CD4-positive, alpha-beta T cell treated with Interleukin-4 for 1 hour (primary cell): ENCODE measurements around the gene SERP2.

Source experiments
- DNase-seq, 2 donors: peaks; one replicate each; pipeline ENCODE4 v3.0.0-alpha.2; 2020 to 2022

SERP2 gene

GRCh38 chr13:44359983-44360375 is 13.6 kb upstream of the SERP2 start:
- no peak for DNase-seq

GRCh38 chr13:44362394-44363040 is 11.1 kb upstream of the SERP2 start:
- no peak for DNase-seq

GRCh38 chr13:44363631-44364344 is 9.8 kb upstream of the SERP2 start:
- no peak for DNase-seq

- no peak for DNase-seq
These were observed 9.2 kb upstream of the SERP2 start for GRCh38 chr13:44364345-44365000.

- no peak for DNase-seq
These were observed 8.6 kb upstream of the SERP2 start for GRCh38 chr13:44365008-44365407.

GRCh38 chr13:44365899-44366298 is 7.7 kb upstream of the SERP2 start:
- DNase-seq: no peak

GRCh38 chr13:44368062-44368591 is 5.5 kb upstream of the SERP2 start:
- DNase-seq: no peak

- DNase-seq: no peak
These were observed 4.8 kb upstream of the SERP2 start for GRCh38 chr13:44368599-44369368.

- no peak for DNase-seq
These were observed 2.2 kb upstream of the SERP2 start for GRCh38 chr13:44371421-44371820.

- no peak for DNase-seq
These were observed 400 bp upstream of the SERP2 start for GRCh38 chr13:44373247-44373600.

- DNase-seq: no peak
These were observed 706 bp downstream of the SERP2 start for GRCh38 chr13:44374348-44374712.

- no peak for DNase-seq
These were observed 4.7 kb downstream of the SERP2 start for GRCh38 chr13:44378277-44378676.

GRCh38 chr13:44379885-44380284 is 6.3 kb downstream of the SERP2 start:
- no peak for DNase-seq

GRCh38 chr13:44380404-44381165 is 7.0 kb downstream of the SERP2 start:
- DNase-seq: no peak

GRCh38 chr13:44382635-44383145 is 9.1 kb downstream of the SERP2 start:
- no peak for DNase-seq

- no peak for DNase-seq
These were observed 10.3 kb downstream of the SERP2 start for GRCh38 chr13:44383945-44384344.

GRCh38 chr13:44384778-44385177 is 11.2 kb downstream of the SERP2 start:
- DNase-seq: no peak

GRCh38 chr13:44385401-44385800 is 11.8 kb downstream of the SERP2 start:
- no peak for DNase-seq

GRCh38 chr13:44385847-44386246 is 12.2 kb downstream of the SERP2 start:
- DNase-seq: no peak

- DNase-seq: no peak
These were observed 13.4 kb downstream of the SERP2 start for GRCh38 chr13:44386913-44387556.

- DNase-seq: no peak
These were observed 14.9 kb downstream of the SERP2 start for GRCh38 chr13:44388427-44389059.
